H9 (cell line): ENCODE measurements around the gene PREX1. TPM values are rescaled to one million over a fixed set of nuclear protein-coding genes. Genes with fewer than 3 reads are reported as not detected.

Source experiments
- DNase-seq: peaks from one replicate; pipeline ENCODE4 v3.0.0-alpha.2; 2017
- H2AFZ ChIP-seq: one replicate; pipeline ENCODE4 v1.6.1; 2013; ENCODE audit warnings: mild to moderate bottlenecking, low read length, control low read depth, moderate library complexity
- H2AK5ac ChIP-seq: 2 replicates; pipeline ENCODE4 v1.6.1; 2013; ENCODE audit warnings: low read length, control low read depth, mixed read lengths; ENCODE audit not compliant: insufficient read length
- H2BK120ac ChIP-seq: one replicate; pipeline ENCODE4 v1.6.1; 2013; ENCODE audit warnings: low read depth, mild to moderate bottlenecking, low read length, control low read depth, inconsistent platforms; ENCODE audit not compliant: poor library complexity, severe bottlenecking
- H2BK12ac ChIP-seq: 2 replicates; pipeline ENCODE4 v1.6.1; 2013; ENCODE audit warnings: low read length, control low read depth, mixed read lengths, low read depth; ENCODE audit not compliant: insufficient read length
- H2BK15ac ChIP-seq: 2 replicates; pipeline ENCODE4 v1.6.1; 2013; ENCODE audit warnings: low read depth, low read length, control low read depth
- H2BK20ac ChIP-seq: one replicate; pipeline ENCODE4 v1.6.1; 2013; ENCODE audit warnings: low read depth, mild to moderate bottlenecking, low read length, control low read depth, inconsistent platforms; ENCODE audit not compliant: poor library complexity, severe bottlenecking
- H2BK5ac ChIP-seq: 2 replicates; pipeline ENCODE4 v1.6.1; 2013; ENCODE audit warnings: low read length, control low read depth, mixed read lengths; ENCODE audit not compliant: insufficient read length
- H3K14ac ChIP-seq: 2 replicates; pipeline ENCODE4 v1.6.1; 2013; ENCODE audit warnings: low read length, control low read depth; ENCODE audit not compliant: insufficient read depth
- H3K18ac ChIP-seq: 2 replicates; pipeline ENCODE4 v1.6.1; 2013; ENCODE audit warnings: low read depth, mild to moderate bottlenecking, mixed read lengths, low read length, control low read depth; ENCODE audit not compliant: insufficient read length
- H3K23ac ChIP-seq: 2 replicates; pipeline ENCODE4 v1.6.1; 2013; ENCODE audit warnings: low read length, control low read depth, mixed read lengths, low read depth; ENCODE audit not compliant: insufficient read length
- H3K23me2 ChIP-seq: 2 replicates; pipeline ENCODE4 v1.6.1; 2013; ENCODE audit warnings: low read depth, mild to moderate bottlenecking, mixed read lengths, low read length, control low read depth; ENCODE audit not compliant: insufficient read length, poor library complexity, severe bottlenecking
- H3K27ac ChIP-seq: 2 replicates; pipeline ENCODE4 v1.5.1; 2013; ENCODE audit warnings: low read length, control low read depth, mixed read lengths, low read depth; ENCODE audit not compliant: insufficient read length
- H3K27me3 ChIP-seq: 2 replicates; pipeline ENCODE4 v1.6.1; 2013; ENCODE audit warnings: low read length, control low read depth, inconsistent platforms; ENCODE audit not compliant: insufficient read depth
- H3K4ac ChIP-seq: 2 replicates; pipeline ENCODE4 v1.6.1; 2013; ENCODE audit warnings: low read depth, mild to moderate bottlenecking, control low read depth, inconsistent platforms, low read length, moderate library complexity
- H3K4me1 ChIP-seq: 2 replicates; pipeline ENCODE4 v1.6.1; 2013; ENCODE audit warnings: low read length, control low read depth, inconsistent platforms; ENCODE audit not compliant: insufficient read depth
- H3K4me2 ChIP-seq: 2 replicates; pipeline ENCODE4 v1.6.1; 2013; ENCODE audit warnings: low read length, control low read depth, mixed read lengths; ENCODE audit not compliant: insufficient read length, insufficient read depth
- H3K56ac ChIP-seq: 2 replicates; pipeline ENCODE4 v1.6.1; 2013; ENCODE audit warnings: low read depth, mild to moderate bottlenecking, mixed read lengths, low read length, control low read depth; ENCODE audit not compliant: insufficient read length
- H3K79me1 ChIP-seq: 2 replicates; pipeline ENCODE4 v1.6.1; 2013; ENCODE audit warnings: low read depth, mild to moderate bottlenecking, moderate library complexity, low read length, control low read depth, inconsistent platforms; ENCODE audit not compliant: insufficient read depth, poor library complexity, severe bottlenecking
- H3K79me2 ChIP-seq: 2 replicates; pipeline ENCODE4 v1.6.1; 2013; ENCODE audit warnings: low read length, control low read depth, inconsistent platforms; ENCODE audit not compliant: insufficient read depth
- H3K9ac ChIP-seq: 2 replicates; pipeline ENCODE4 v1.6.1; 2013; ENCODE audit warnings: low read length, control low read depth, mixed read lengths; ENCODE audit not compliant: insufficient read length; ENCODE audit errors: extremely low read depth
- H3K9me3 ChIP-seq: one replicate; pipeline ENCODE4 v1.6.1; 2013; ENCODE audit warnings: low read depth, low read length, inconsistent platforms; ENCODE audit not compliant: control insufficient read depth
- H3T11ph ChIP-seq: one replicate; pipeline ENCODE4 v1.6.1; 2013; ENCODE audit warnings: mild to moderate bottlenecking, low read length, control low read depth, inconsistent platforms
- H4K20me1 ChIP-seq: one replicate; pipeline ENCODE4 v1.6.1; 2013; ENCODE audit not compliant: control insufficient read depth, insufficient read length, insufficient read depth
- H4K5ac ChIP-seq: 2 replicates; pipeline ENCODE4 v1.6.1; 2013; ENCODE audit warnings: low read depth, mild to moderate bottlenecking, mixed read lengths, low read length, control low read depth; ENCODE audit not compliant: insufficient read length
- H4K8ac ChIP-seq: replicated peaks from 2 replicates; pipeline ENCODE4 v1.6.1; 2013; ENCODE audit warnings: low read length, control low read depth, mixed read lengths, low read depth; ENCODE audit not compliant: insufficient read length
- H4K91ac ChIP-seq: 2 replicates; pipeline ENCODE4 v1.6.1; 2013; ENCODE audit warnings: low read depth, mild to moderate bottlenecking, moderate library complexity, mixed read lengths, low read length, control low read depth; ENCODE audit not compliant: insufficient read length
- H3K27ac Mint-ChIP-seq, 3 experiments: 2 replicates in 2 of 3; 3 replicates in 1 of 3; pipeline ENCODE4 v1.8.0; 2020 to 2021; ENCODE audit warnings: mixed read lengths in 3 of 3, mild to moderate bottlenecking in 1 of 3, moderate library complexity in 1 of 3
- H3K27me3 Mint-ChIP-seq: 2 replicates; pipeline ENCODE4 v1.8.0; 2021; ENCODE audit warnings: low read depth, mild to moderate bottlenecking, moderate library complexity, mixed read lengths
- H3K36me3 Mint-ChIP-seq, 3 experiments: 2 replicates in 2 of 3; 3 replicates in 1 of 3; pipeline ENCODE4 v1.8.0; 2020 to 2021; ENCODE audit warnings: low read depth in 3 of 3, mixed read lengths in 3 of 3; ENCODE audit not compliant: insufficient read depth in 1 of 3
- H3K4me1 Mint-ChIP-seq, 2 experiments: 2 replicates each; pipeline ENCODE4 v1.8.0; 2020; ENCODE audit warnings: mixed read lengths in 2 of 2
- H3K4me3 Mint-ChIP-seq, 2 experiments: 2 replicates in 1 of 2; 3 replicates in 1 of 2; pipeline ENCODE4 v1.8.0; 2020 to 2021; ENCODE audit warnings: mild to moderate bottlenecking in 2 of 2, mixed read lengths in 2 of 2, moderate library complexity in 1 of 2
- H3K9me3 Mint-ChIP-seq, 2 experiments: 2 replicates in 1 of 2; 3 replicates in 1 of 2; pipeline ENCODE4 v1.8.0; 2020; ENCODE audit warnings: mild to moderate bottlenecking in 2 of 2, mixed read lengths in 2 of 2, moderate library complexity in 1 of 2
- WGBS: extraction: QIAGEN DNeasy Blood & Tissue Kit; methylation state at CpG from one replicate; pipeline ENCODE4 v1.1.7; 2013; ENCODE audit warnings: missing lambda C conversion rate, low lambda C conversion rate, mixed read lengths; ENCODE audit not compliant: insufficient read length; ENCODE audit errors: extremely low coverage; 5-methylcytosine and 5-hydroxymethylcytosine counted together
- total RNA-seq: library from RNA; stranded (reverse); gene quantifications from 2 replicates; pipeline ENCODE4 v1.2.1, GENCODE V29; 2021
- TF ChIP-seq, protein P1 (sequence below): fragments of 200-600 bp; sonication (generic); conservative IDR thresholded peaks from 3 replicates; pipeline ENCODE4 v1.8.0; 2021; ENCODE audit warnings: antibody characterized with exemption, mild to moderate bottlenecking

Gene PREX1
- total RNA-seq, 1 experiment from 2014 or later = 6.6 TPM

DNA sequence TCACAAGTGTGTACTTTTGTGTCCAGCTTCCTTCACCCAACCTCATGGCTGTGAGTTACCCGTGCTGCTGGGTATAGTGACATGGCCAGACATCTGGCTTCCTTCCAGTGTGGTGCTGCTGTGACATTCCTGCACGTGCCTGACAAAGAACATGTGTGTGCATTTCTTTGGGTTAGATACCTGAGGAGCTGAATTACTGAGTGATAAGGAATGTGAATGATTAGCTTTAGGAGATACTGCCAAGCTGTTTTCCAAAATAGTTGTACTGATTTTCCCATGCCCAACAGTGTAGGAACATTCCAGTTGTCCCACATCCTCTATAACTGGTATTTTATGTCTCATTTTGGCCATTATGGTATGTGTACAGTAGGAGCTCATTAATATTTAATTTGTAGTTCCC is 132.5 kb downstream of the PREX1 start:
- TF ChIP-seq, protein P1, sequence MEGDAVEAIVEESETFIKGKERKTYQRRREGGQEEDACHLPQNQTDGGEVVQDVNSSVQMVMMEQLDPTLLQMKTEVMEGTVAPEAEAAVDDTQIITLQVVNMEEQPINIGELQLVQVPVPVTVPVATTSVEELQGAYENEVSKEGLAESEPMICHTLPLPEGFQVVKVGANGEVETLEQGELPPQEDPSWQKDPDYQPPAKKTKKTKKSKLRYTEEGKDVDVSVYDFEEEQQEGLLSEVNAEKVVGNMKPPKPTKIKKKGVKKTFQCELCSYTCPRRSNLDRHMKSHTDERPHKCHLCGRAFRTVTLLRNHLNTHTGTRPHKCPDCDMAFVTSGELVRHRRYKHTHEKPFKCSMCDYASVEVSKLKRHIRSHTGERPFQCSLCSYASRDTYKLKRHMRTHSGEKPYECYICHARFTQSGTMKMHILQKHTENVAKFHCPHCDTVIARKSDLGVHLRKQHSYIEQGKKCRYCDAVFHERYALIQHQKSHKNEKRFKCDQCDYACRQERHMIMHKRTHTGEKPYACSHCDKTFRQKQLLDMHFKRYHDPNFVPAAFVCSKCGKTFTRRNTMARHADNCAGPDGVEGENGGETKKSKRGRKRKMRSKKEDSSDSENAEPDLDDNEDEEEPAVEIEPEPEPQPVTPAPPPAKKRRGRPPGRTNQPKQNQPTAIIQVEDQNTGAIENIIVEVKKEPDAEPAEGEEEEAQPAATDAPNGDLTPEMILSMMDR = no peak
- Mint-ChIP-seq H3K4me1 (peaks cover 2 to 13% of the 10 kb centered on the region in 2 experiments), H3K36me3 (no peaks in the 10 kb centered on the region; a peak in 1 of 7 replicates), H3K27ac (peak overlapping the region in 1 of 3 experiments; percentile 42; a peak in 2 of 7 replicates), H3K9me3 (no peaks in the 10 kb centered on the region), H3K27me3 (no peaks in the 10 kb centered on the region), H3K4me3 (no peak overlapping the region)
- DNase-seq = no peak
- no peak overlapping the region for H2BK20ac ChIP-seq
- H3K27ac ChIP-seq = no peak overlapping the region
- no peaks in the 10 kb centered on the region for H3K27me3 ChIP-seq
- no peak overlapping the region for H2BK12ac ChIP-seq
- H3K4me1 ChIP-seq = no peaks in the 10 kb centered on the region
- H3K14ac ChIP-seq = no peak overlapping the region
- no peak overlapping the region for H4K91ac ChIP-seq
- H4K5ac ChIP-seq = no peak overlapping the region
- H3K56ac ChIP-seq = no peak overlapping the region
- H2AK5ac ChIP-seq = no peak overlapping the region
- H3K4ac ChIP-seq = no peak overlapping the region
- H3K23ac ChIP-seq = no peak overlapping the region
- no peak overlapping the region for H2AFZ ChIP-seq
- no peaks in the 10 kb centered on the region for H3K79me1 ChIP-seq
- no peak overlapping the region for H4K8ac ChIP-seq
- no peak overlapping the region for H2BK5ac ChIP-seq
- no peak overlapping the region for H2BK15ac ChIP-seq
- no peak overlapping the region for H3K9ac ChIP-seq
- no peaks in the 10 kb centered on the region for H3K79me2 ChIP-seq
- H3K23me2 ChIP-seq = no peaks in the 10 kb centered on the region
- H3K9me3 ChIP-seq = no peaks in the 10 kb centered on the region
- no peak overlapping the region for H3K4me2 ChIP-seq
- WGBS = no CpG with 5 or more reads among the region's 2 CpGs
- H2BK120ac ChIP-seq = no peak overlapping the region
- no peaks in the 10 kb centered on the region for H4K20me1 ChIP-seq
- H3T11ph ChIP-seq = no peak overlapping the region
- H3K18ac ChIP-seq = no peak overlapping the region
